ENCODE data around the gene STAB2.

DNA sequence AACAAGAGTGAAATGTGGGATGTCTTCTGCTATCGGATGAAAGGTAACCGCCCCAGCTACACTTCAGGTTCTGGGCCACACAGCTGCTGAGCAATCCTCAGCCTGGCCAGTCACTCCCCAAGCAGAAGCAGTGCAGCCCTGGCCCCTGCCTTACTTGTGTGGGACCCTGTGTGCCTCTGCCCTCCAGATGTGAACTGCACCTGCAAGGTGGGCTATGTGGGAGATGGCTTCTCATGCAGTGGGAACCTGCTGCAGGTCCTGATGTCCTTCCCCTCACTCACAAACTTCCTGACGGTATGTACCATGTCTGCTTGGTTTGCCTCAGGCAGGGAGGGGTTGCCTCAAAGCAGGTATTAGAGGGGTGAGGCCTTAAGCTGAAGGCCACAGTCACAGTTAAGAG is 168.4 kb downstream of the STAB2 start:
- TF ChIP-seq POLR2A (IDR thresholded peaks at IDR 0.05; ENCODE audit: low read depth, low read length) (no peak), CEBPB (IDR thresholded peaks at IDR 0.05; ENCODE audit: low read depth, low read length) (no peak), CHD1 (IDR thresholded peaks at IDR 0.05; ENCODE audit: low read depth, low read length) (no peak), SMC3 (IDR thresholded peaks at IDR 0.05; ENCODE audit: low read depth, low read length) (no peak), FOS (IDR thresholded peaks at IDR 0.05; ENCODE audit: low read depth, low read length) (no peak), MAZ (IDR thresholded peaks at IDR 0.05; ENCODE audit: borderline replicate concordance, low read depth, low read length) (no peak), NFE2L2 (IDR thresholded peaks at IDR 0.05; ENCODE audit: low read depth, low read length) (no peak)
- TF ChIP-seq, protein P1, sequence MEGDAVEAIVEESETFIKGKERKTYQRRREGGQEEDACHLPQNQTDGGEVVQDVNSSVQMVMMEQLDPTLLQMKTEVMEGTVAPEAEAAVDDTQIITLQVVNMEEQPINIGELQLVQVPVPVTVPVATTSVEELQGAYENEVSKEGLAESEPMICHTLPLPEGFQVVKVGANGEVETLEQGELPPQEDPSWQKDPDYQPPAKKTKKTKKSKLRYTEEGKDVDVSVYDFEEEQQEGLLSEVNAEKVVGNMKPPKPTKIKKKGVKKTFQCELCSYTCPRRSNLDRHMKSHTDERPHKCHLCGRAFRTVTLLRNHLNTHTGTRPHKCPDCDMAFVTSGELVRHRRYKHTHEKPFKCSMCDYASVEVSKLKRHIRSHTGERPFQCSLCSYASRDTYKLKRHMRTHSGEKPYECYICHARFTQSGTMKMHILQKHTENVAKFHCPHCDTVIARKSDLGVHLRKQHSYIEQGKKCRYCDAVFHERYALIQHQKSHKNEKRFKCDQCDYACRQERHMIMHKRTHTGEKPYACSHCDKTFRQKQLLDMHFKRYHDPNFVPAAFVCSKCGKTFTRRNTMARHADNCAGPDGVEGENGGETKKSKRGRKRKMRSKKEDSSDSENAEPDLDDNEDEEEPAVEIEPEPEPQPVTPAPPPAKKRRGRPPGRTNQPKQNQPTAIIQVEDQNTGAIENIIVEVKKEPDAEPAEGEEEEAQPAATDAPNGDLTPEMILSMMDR (conservative IDR thresholded peaks at IDR 0.05; ENCODE audit: low read depth, low read length), result no peak
